Liver (tissue), 9 donors: Measurements from ENCODE around the gene TBC1D24. TPM values are rescaled to one million over a fixed set of nuclear protein-coding genes. Genes with fewer than 3 reads are reported as not detected.
"Not testable (repeated sequence)": the region's sequence is repeated elsewhere in the genome, so short reads cannot be mapped to it uniquely, and the experiment has no call there.

Source experiments
- DNase-seq: peaks from one replicate; pipeline ENCODE4 v3.0.0-alpha.2; 2017; ENCODE audit warnings: low spot score
- H3K27ac ChIP-seq, 2 donors: one replicate each; pipeline ENCODE4 v1.7.0; 2013; ENCODE audit warnings: inconsistent platforms in 2 of 2, low read length in 2 of 2, control low read depth in 1 of 2, low read depth in 1 of 2, mild to moderate bottlenecking in 1 of 2
- H3K27me3 ChIP-seq, 4 donors: one replicate each; pipeline versions ENCODE4 v1.6.1 to v1.7.0; 2013; ENCODE audit warnings: low read length in 3 of 4, inconsistent platforms in 1 of 4, mild to moderate bottlenecking in 1 of 4, moderate library complexity in 1 of 4; ENCODE audit not compliant: control insufficient read depth in 4 of 4, insufficient read depth in 4 of 4
- H3K36me3 ChIP-seq, 4 donors: one replicate each; pipeline versions ENCODE4 v1.6.1 to v1.7.0; 2013; ENCODE audit warnings: low read length in 3 of 4, mild to moderate bottlenecking in 3 of 4, low read depth in 1 of 4, moderate library complexity in 1 of 4; ENCODE audit not compliant: control insufficient read depth in 4 of 4, insufficient read depth in 3 of 4
- H3K4me1 ChIP-seq, 4 donors: one replicate each; pipeline versions ENCODE4 v1.6.1 to v1.7.0; 2013; ENCODE audit warnings: low read length in 3 of 4, mild to moderate bottlenecking in 3 of 4, moderate library complexity in 1 of 4; ENCODE audit not compliant: control insufficient read depth in 4 of 4, insufficient read depth in 4 of 4
- H3K4me3 ChIP-seq, 3 donors: one replicate each; pipeline versions ENCODE4 v1.6.1 to v1.7.0; 2013; ENCODE audit warnings: low read length in 3 of 3, control low read depth in 1 of 3, low read depth in 1 of 3, mild to moderate bottlenecking in 1 of 3
- H3K9ac ChIP-seq, 2 donors: one replicate each; pipeline ENCODE4 v1.7.0; 2013; ENCODE audit warnings: low read length in 2 of 2, mild to moderate bottlenecking in 2 of 2, moderate library complexity in 2 of 2, control low read depth in 1 of 2, low read depth in 1 of 2
- H3K9me3 ChIP-seq, 4 donors: one replicate each; pipeline versions ENCODE4 v1.6.1 to v1.7.0; 2013; ENCODE audit warnings: low read length in 3 of 4; ENCODE audit not compliant: control insufficient read depth in 4 of 4
- EGR1 ChIP-seq, 2 donors: IDR thresholded peaks; 2 replicates each; pipeline ENCODE4 v1.6.1; 2016 to 2018; ENCODE audit warnings: antibody characterized with exemption in 2 of 2, low read depth in 2 of 2
- FOXA1 ChIP-seq: IDR thresholded peaks from 2 replicates; pipeline ENCODE4 v1.6.1; 2016; ENCODE audit warnings: antibody characterized with exemption
- FOXA2 ChIP-seq: IDR thresholded peaks from 2 replicates; pipeline ENCODE4 v1.6.1; 2016; ENCODE audit warnings: antibody characterized with exemption
- GABPA ChIP-seq, 2 donors: IDR thresholded peaks in 1 of 2; conservative IDR thresholded peaks in 1 of 2; 2 replicates each; pipeline ENCODE4 v1.6.1; 2016; ENCODE audit warnings: antibody characterized with exemption in 2 of 2, mild to moderate bottlenecking in 1 of 2, moderate library complexity in 1 of 2
- HNF4A ChIP-seq, 2 donors: conservative IDR thresholded peaks; 2 replicates each; pipeline ENCODE4 v1.6.1; 2016; ENCODE audit warnings: antibody characterized with exemption in 2 of 2, mild to moderate bottlenecking in 2 of 2
- HNF4G ChIP-seq: IDR thresholded peaks from 2 replicates; pipeline ENCODE4 v1.6.1; 2016; ENCODE audit warnings: antibody characterized with exemption
- JUND ChIP-seq, 2 donors: IDR thresholded peaks; 2 replicates each; pipeline ENCODE4 v1.6.1; 2016; ENCODE audit warnings: antibody characterized with exemption in 2 of 2
- MAX ChIP-seq: IDR thresholded peaks from 2 replicates; pipeline ENCODE4 v1.6.1; 2016; ENCODE audit warnings: antibody characterized with exemption
- RAD21 ChIP-seq, 2 donors: IDR thresholded peaks; 2 replicates each; pipeline ENCODE4 v1.6.1; 2016; ENCODE audit warnings: antibody characterized with exemption in 2 of 2, mild to moderate bottlenecking in 2 of 2
- RXRA ChIP-seq, 2 donors: IDR thresholded peaks; 2 replicates each; pipeline ENCODE4 v1.6.1; 2017 to 2018; ENCODE audit warnings: antibody characterized with exemption in 2 of 2, mild to moderate bottlenecking in 1 of 2
- SP1 ChIP-seq: IDR thresholded peaks from 2 replicates; pipeline ENCODE4 v1.6.1; 2018; ENCODE audit warnings: antibody characterized with exemption, mild to moderate bottlenecking
- TAF1 ChIP-seq: conservative IDR thresholded peaks from 2 replicates; pipeline ENCODE4 v1.6.1; 2016; ENCODE audit warnings: antibody characterized with exemption, mild to moderate bottlenecking
- YY1 ChIP-seq: IDR thresholded peaks from 2 replicates; pipeline ENCODE4 v1.6.1; 2016; ENCODE audit warnings: antibody characterized with exemption, mild to moderate bottlenecking
- ZBTB33 ChIP-seq: IDR thresholded peaks from 2 replicates; pipeline ENCODE4 v1.6.1; 2016; ENCODE audit warnings: antibody characterized with exemption
- WGBS: extraction: QIAGEN DNeasy Blood & Tissue Kit; methylation state at CpG from one replicate; pipeline ENCODE4 v1.1.7; 2013; 5-methylcytosine and 5-hydroxymethylcytosine counted together
- polyA plus RNA-seq, 2 donors: library from polyadenylated mRNA; stranded (reverse) in 1 of 2; unstranded in 1 of 2; fragments of 200-250 nt in 1 of 2; fragments of >200 nt in 1 of 2; fragmentation: Nextera tagmentation in 1 of 2; extraction: Ambion mirVana in 1 of 2; gene quantifications; one replicate each; pipeline versions ENCODE4 v1.2.1 to v1.2.3, GENCODE V29; 2013 to 2015
- total RNA-seq, 2 donors: library from RNA; depleted of rRNA; stranded (reverse); fragments of >200 nt; gene quantifications; one replicate each; pipeline ENCODE4 v1.2.3, GENCODE V29; 2014
- TF ChIP-seq, protein P1 (sequence below): IDR thresholded peaks from 2 replicates; pipeline ENCODE4 v1.6.1; 2016; ENCODE audit warnings: antibody characterized with exemption
- TF ChIP-seq, protein P2 (sequence below): IDR thresholded peaks from 2 replicates; pipeline ENCODE4 v1.6.1; 2016; ENCODE audit warnings: antibody characterized with exemption, mild to moderate bottlenecking
- TF ChIP-seq, protein P3 (sequence below): fragments of 150-350 bp; IDR thresholded peaks from 2 replicates; pipeline ENCODE4 v1.5.1; 2017; ENCODE audit warnings: improper control_type of control experiment, low read depth, low read length; ENCODE audit not compliant: missing input control
- donor health status: healthy.
- donor health status: healthy.
- donor health status: healthy.
- donor health status: healthy.
- donor health status: healthy.

The TBC1D24 gene
- total and polyA plus RNA-seq, 4 donors = 8.4 to 22.3 (median 11.5) TPM

DNA sequence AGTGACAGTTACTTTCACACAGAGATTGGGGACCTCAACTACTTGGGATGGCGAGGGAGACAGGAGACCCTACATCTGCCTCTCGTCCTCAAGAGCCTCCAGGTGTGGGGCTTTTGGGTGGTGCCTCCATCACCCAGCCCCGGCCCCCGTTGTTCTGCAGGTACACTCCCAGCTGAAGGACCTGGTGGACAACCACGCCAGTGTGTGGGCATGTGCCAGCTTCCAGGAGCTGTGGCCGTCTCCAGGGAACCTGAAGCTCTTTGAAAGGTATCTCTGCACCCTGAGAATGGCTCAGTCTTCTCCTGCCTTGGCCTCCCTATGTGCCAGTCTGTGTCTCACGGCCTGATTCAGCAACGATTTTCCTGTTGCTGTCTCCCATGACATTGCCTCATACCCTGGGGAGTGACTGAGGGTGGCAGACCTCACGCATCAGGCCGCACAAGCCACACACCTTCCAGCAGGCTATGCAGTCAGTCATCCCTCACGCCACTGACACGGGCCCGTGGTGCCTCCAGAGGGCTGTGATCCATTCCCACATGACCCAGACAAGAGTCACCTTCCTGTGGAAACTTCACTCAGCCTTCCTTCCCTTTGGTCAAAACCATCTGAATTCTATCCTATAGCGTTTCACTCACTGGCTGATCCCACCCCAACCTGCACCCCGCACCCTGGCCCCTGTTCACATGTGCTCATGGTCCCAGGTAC, 42.0 kb upstream of the TBC1D24 start:
- Histone ChIP-seq H3K9ac (no peak overlapping the region), H3K27ac (no peak overlapping the region), H3K9me3 (no peaks in the 10 kb centered on the region), H3K4me1 (peaks cover 3 to 19% (median 9%) of the 10 kb centered on the region in 4 donors), H3K27me3 (no peaks in the 10 kb centered on the region), H3K4me3 (no peak overlapping the region), H3K36me3 (no peaks in the 10 kb centered on the region)
- DNase-seq = no peak
- TF ChIP-seq SP1 (no peak), HNF4A (conservative IDR thresholded peaks at IDR 0.05) (no peak), RAD21 (IDR thresholded peaks at IDR 0.05) (no peak), ZBTB33 (no peak), TAF1 (no peak), FOXA1 (no peak), YY1 (no peak), GABPA (IDR thresholded peaks at IDR 0.05 in 1 of 2, conservative IDR thresholded peaks at IDR 0.05 in 1 of 2) (no peak), RXRA (IDR thresholded peaks at IDR 0.05) (no peak), HNF4G (no peak), MAX (no peak), JUND (IDR thresholded peaks at IDR 0.05) (no peak), FOXA2 (no peak), EGR1 (IDR thresholded peaks at IDR 0.05; ENCODE audit: low read depth in 2 of 2) (no peak)
- TF ChIP-seq, protein P1, sequence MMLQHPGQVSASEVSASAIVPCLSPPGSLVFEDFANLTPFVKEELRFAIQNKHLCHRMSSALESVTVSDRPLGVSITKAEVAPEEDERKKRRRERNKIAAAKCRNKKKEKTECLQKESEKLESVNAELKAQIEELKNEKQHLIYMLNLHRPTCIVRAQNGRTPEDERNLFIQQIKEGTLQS = no peak
- TF ChIP-seq, protein P2, sequence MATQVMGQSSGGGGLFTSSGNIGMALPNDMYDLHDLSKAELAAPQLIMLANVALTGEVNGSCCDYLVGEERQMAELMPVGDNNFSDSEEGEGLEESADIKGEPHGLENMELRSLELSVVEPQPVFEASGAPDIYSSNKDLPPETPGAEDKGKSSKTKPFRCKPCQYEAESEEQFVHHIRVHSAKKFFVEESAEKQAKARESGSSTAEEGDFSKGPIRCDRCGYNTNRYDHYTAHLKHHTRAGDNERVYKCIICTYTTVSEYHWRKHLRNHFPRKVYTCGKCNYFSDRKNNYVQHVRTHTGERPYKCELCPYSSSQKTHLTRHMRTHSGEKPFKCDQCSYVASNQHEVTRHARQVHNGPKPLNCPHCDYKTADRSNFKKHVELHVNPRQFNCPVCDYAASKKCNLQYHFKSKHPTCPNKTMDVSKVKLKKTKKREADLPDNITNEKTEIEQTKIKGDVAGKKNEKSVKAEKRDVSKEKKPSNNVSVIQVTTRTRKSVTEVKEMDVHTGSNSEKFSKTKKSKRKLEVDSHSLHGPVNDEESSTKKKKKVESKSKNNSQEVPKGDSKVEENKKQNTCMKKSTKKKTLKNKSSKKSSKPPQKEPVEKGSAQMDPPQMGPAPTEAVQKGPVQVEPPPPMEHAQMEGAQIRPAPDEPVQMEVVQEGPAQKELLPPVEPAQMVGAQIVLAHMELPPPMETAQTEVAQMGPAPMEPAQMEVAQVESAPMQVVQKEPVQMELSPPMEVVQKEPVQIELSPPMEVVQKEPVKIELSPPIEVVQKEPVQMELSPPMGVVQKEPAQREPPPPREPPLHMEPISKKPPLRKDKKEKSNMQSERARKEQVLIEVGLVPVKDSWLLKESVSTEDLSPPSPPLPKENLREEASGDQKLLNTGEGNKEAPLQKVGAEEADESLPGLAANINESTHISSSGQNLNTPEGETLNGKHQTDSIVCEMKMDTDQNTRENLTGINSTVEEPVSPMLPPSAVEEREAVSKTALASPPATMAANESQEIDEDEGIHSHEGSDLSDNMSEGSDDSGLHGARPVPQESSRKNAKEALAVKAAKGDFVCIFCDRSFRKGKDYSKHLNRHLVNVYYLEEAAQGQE = no peak
- TF ChIP-seq, protein P3, sequence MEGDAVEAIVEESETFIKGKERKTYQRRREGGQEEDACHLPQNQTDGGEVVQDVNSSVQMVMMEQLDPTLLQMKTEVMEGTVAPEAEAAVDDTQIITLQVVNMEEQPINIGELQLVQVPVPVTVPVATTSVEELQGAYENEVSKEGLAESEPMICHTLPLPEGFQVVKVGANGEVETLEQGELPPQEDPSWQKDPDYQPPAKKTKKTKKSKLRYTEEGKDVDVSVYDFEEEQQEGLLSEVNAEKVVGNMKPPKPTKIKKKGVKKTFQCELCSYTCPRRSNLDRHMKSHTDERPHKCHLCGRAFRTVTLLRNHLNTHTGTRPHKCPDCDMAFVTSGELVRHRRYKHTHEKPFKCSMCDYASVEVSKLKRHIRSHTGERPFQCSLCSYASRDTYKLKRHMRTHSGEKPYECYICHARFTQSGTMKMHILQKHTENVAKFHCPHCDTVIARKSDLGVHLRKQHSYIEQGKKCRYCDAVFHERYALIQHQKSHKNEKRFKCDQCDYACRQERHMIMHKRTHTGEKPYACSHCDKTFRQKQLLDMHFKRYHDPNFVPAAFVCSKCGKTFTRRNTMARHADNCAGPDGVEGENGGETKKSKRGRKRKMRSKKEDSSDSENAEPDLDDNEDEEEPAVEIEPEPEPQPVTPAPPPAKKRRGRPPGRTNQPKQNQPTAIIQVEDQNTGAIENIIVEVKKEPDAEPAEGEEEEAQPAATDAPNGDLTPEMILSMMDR = no peak
- 96% methylated on average over 15 of the region's 15 CpGs for WGBS

DNA sequence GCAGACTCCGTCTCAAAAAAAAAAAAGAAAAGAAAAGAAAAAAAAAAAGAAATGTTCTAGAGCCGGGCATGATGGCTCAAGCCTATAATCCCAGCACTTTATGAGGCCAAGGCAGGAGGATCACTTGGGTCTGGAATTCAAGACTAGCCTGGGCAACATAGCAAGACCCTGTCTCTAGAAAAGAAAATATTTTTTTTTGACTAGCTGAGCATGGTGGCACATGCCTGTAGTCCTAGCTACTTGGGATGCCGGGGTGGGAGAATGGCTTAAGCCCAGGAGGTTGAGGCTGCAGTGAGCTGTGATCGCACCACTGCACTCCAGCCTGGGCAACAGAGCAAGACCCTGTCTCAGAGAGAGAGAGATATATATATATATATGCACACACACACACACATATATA, 39.7 kb upstream of the TBC1D24 start:
- H3K9me3 ChIP-seq, H3K4me1 ChIP-seq, H3K36me3 ChIP-seq, H3K27ac ChIP-seq, H3K4me3 ChIP-seq, H3K27me3 ChIP-seq, H3K9ac ChIP-seq, DNase-seq: not testable (repeated sequence)
- 98% methylated on average over 4 of the region's 4 CpGs for WGBS
